CD4-positive, alpha-beta memory T cell (primary cell): ENCODE data around the gene OGFR. TPM values are rescaled to one million over a fixed set of nuclear protein-coding genes. Genes with fewer than 3 reads are reported as not detected.

Source experiments
- CTCF ChIA-PET: fragments of 350-600 bp; sonication (Branson Sonifier 250); formaldehyde crosslinking; loops from one replicate; lab custom pipeline; 2021; ENCODE audit warnings: inconsistent platforms; ENCODE audit not compliant: partially characterized antibody; lab: Charles Lee
- POLR2A ChIA-PET: fragments of 350-600 bp; sonication (Branson Sonifier 250); formaldehyde crosslinking; loops from one replicate; lab custom pipeline; 2021; ENCODE audit not compliant: partially characterized antibody; lab: Charles Lee
- DNase-seq, 5 donors: peaks; one replicate each; pipeline versions ENCODE4 v3.0.0 to v3.0.0-alpha.2; 2020 to 2022; ENCODE audit warnings: mixed read lengths in 1 of 5
- H3K27ac ChIP-seq: one replicate; pipeline ENCODE4 v1.7.0; 2013; ENCODE audit warnings: low read depth, low read length
- H3K27me3 ChIP-seq: 2 replicates; pipeline ENCODE4 v1.7.0; 2013; ENCODE audit warnings: mild to moderate bottlenecking, low read length, moderate library complexity; ENCODE audit not compliant: insufficient read depth
- H3K36me3 ChIP-seq: 2 replicates; pipeline ENCODE4 v1.7.0; 2013; ENCODE audit warnings: mild to moderate bottlenecking, low read length, moderate library complexity; ENCODE audit not compliant: insufficient read depth
- H3K4me1 ChIP-seq: 2 replicates; pipeline ENCODE4 v1.7.0; 2013; ENCODE audit warnings: mild to moderate bottlenecking, low read length, moderate library complexity; ENCODE audit not compliant: insufficient read depth
- H3K4me3 ChIP-seq, 2 donors: one replicate each; pipeline ENCODE4 v1.7.0; 2013; ENCODE audit warnings: low read length in 2 of 2, mild to moderate bottlenecking in 1 of 2
- H3K9me3 ChIP-seq, 2 donors: one replicate each; pipeline ENCODE4 v1.7.0; 2013; ENCODE audit warnings: low read length in 2 of 2, control low read depth in 1 of 2; ENCODE audit not compliant: control insufficient read depth in 1 of 2
- H3K27ac Mint-ChIP-seq, 7 donors: one replicate each; pipeline ENCODE4 v1.8.0; 2020 to 2021; ENCODE audit warnings: mixed read lengths in 7 of 7, mild to moderate bottlenecking in 6 of 7, inconsistent platforms in 3 of 7, moderate library complexity in 3 of 7
- H3K27me3 Mint-ChIP-seq, 2 donors: one replicate each; pipeline ENCODE4 v1.8.0; 2020 to 2021; ENCODE audit warnings: mixed read lengths in 2 of 2
- H3K36me3 Mint-ChIP-seq, 2 donors: one replicate each; pipeline ENCODE4 v1.8.0; 2020 to 2021; ENCODE audit warnings: mixed read lengths in 2 of 2, inconsistent platforms in 1 of 2, mild to moderate bottlenecking in 1 of 2
- H3K4me1 Mint-ChIP-seq, 4 donors: one replicate each; pipeline ENCODE4 v1.8.0; 2020 to 2021; ENCODE audit warnings: mixed read lengths in 4 of 4, mild to moderate bottlenecking in 1 of 4
- H3K4me3 Mint-ChIP-seq, 8 donors: one replicate each; pipeline ENCODE4 v1.8.0; 2020 to 2021; ENCODE audit warnings: mixed read lengths in 8 of 8, mild to moderate bottlenecking in 7 of 8, moderate library complexity in 6 of 8, inconsistent platforms in 3 of 8
- H3K9me3 Mint-ChIP-seq, 8 donors: one replicate each; pipeline ENCODE4 v1.8.0; 2020 to 2021; ENCODE audit warnings: mixed read lengths in 8 of 8, mild to moderate bottlenecking in 5 of 8, inconsistent platforms in 3 of 8, moderate library complexity in 1 of 8
- intact Hi-C: fragments of 100-400 bp; cut with micrococcal nuclease; formaldehyde crosslinking; loops from one replicate; pipeline ENCODE4 v1.15.1; 2023
- polyA plus RNA-seq, 2 donors: library from polyadenylated mRNA; unstranded; fragments of 300-500 nt; fragmentation: Illumina TruSeq; gene quantifications; one replicate each; pipeline ENCODE4 v1.2.3, GENCODE V29; 2021
- total RNA-seq, 2 experiments: library from RNA; stranded (reverse); gene quantifications; one replicate each; pipeline ENCODE4 v1.2.3, GENCODE V29; 2021

Gene OGFR
- total and polyA plus RNA-seq, 4 experiments from 2014 or later: 13.8 to 75.9 (median 69.4) TPM

DNA sequence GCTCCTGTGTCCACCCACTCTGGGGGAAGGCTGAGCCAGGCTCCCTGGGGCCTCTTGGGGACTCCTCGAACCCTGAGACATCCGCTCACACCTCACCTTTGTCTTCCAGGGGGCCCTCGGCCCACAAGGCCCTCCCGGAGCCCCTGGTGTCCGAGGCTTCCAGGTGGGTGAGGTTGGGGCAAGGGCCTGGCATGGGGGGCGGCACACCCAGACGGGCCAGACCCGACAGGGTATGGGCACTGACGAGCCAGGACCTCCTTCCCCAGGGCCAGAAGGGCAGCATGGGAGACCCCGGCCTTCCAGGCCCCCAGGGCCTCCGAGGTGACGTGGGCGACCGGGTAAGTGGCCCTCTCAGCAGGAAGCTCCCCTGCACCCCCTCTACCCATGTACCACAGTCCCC lies 25.6 kb downstream of the OGFR start:
- intact Hi-C loops: no loop called here
- Mint-ChIP-seq H3K36me3 (no peaks in the 10 kb centered on the region), H3K27me3 (no peaks in the 10 kb centered on the region)

DNA sequence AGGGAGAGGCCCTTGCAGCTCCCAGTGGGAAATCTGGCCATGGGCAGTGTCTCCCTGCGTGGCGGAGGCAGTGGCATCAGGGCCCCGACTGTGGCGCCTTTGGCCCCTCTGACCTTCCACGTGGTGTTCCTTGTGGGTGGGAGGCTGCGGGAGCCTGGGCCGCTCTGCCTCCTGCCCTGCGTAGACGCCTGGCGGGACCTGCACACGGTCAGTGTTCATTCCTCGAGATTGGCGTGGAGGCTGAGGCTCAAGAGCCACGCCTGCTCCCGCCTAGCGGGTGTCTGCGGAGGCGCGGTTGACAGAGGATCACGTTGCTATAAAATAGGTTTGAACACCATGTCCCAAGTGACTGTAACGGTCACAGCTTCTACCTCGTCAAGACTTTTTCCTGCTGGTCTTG lies 26.2 kb downstream of the OGFR start:
- ChIA-PET POLR2A (no interaction called here), CTCF (no interaction called here)
- H3K27me3 ChIP-seq: no peaks in the 10 kb centered on the region
- Mint-ChIP-seq H3K9me3 (no peaks in the 10 kb centered on the region), H3K36me3 (no peaks in the 10 kb centered on the region), H3K27me3 (peaks cover 3 to 5% of the 10 kb centered on the region in 2 donors), H3K4me1 (peaks cover 0 to 5% (median 1%) of the 10 kb centered on the region in 4 donors), H3K27ac (no peak overlapping the region), H3K4me3 (no peak overlapping the region)
- no peaks in the 10 kb centered on the region for H3K9me3 ChIP-seq
- DNase-seq: no peak
- no peaks in the 10 kb centered on the region for H3K36me3 ChIP-seq
- H3K27ac ChIP-seq: no peak overlapping the region
- peaks cover 11% of the 10 kb centered on the region for H3K4me1 ChIP-seq
- intact Hi-C loops: no loop called here
- H3K4me3 ChIP-seq: no peak overlapping the region

More for the DNA sequence above, 25.6 kb downstream of the OGFR start:
- no peak for DNase-seq
- ChIA-PET CTCF (no interaction called here), POLR2A (no interaction called here)
- Histone ChIP-seq H3K9me3 (no peaks in the 10 kb centered on the region), H3K4me3 (no peak overlapping the region), H3K36me3 (no peaks in the 10 kb centered on the region), H3K27ac (no peak overlapping the region), H3K4me1 (peaks cover 11% of the 10 kb centered on the region), H3K27me3 (no peaks in the 10 kb centered on the region)
- Mint-ChIP-seq H3K9me3 (no peaks in the 10 kb centered on the region), H3K4me3 (no peak overlapping the region), H3K4me1 (peaks cover 0 to 5% (median 1%) of the 10 kb centered on the region in 4 donors), H3K27ac (no peak overlapping the region)

DNA sequence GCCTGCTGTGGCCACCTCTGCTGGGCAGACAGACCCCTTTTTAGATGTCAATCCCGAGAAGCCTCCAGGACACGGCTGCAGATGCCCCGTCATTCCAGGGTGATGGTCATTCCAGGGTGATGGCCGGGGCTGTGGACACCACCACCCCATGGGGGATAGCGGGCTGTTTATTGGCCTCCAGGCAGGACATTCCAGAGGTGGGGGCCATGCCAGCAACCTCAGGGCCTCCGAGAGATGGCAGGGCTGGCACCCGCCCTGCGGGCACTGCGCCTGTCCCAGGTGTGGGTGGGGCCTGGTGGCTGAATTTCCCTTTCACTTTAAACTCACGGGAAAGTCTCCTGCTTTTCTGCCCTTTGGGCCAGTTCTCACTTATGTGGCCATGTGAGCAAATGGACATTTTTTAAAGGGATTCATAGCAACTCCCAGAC lies 26.7 kb downstream of the OGFR start:
- Mint-ChIP-seq H3K4me3 (no peak overlapping the region), H3K9me3 (no peaks in the 10 kb centered on the region), H3K4me1 (peaks cover 0 to 5% (median 1%) of the 10 kb centered on the region in 4 donors), H3K27ac (no peak overlapping the region), H3K27me3 (peaks cover 3 to 5% of the 10 kb centered on the region in 2 donors), H3K36me3 (no peaks in the 10 kb centered on the region)
- no peak for DNase-seq
- H3K27ac ChIP-seq: no peak overlapping the region
- H3K4me1 ChIP-seq: peaks cover 11% of the 10 kb centered on the region
- CTCF ChIA-PET: no interaction called here
- H3K27me3 ChIP-seq: no peaks in the 10 kb centered on the region
- H3K36me3 ChIP-seq: no peaks in the 10 kb centered on the region
- H3K4me3 ChIP-seq: no peak overlapping the region
- no peaks in the 10 kb centered on the region for H3K9me3 ChIP-seq
- intact Hi-C loops: no loop called here
- POLR2A ChIA-PET: no interaction called here

- intact Hi-C loops: no loop called here
- CTCF ChIA-PET: no interaction called here
- POLR2A ChIA-PET: no interaction called here
- Mint-ChIP-seq H3K4me3 (no peak overlapping the region), H3K9me3 (no peaks in the 10 kb centered on the region), H3K27ac (no peak overlapping the region), H3K4me1 (peaks cover 0 to 5% (median 1%) of the 10 kb centered on the region in 4 donors), H3K27me3 (peaks cover 3 to 5% of the 10 kb centered on the region in 2 donors), H3K36me3 (no peaks in the 10 kb centered on the region)
- peaks cover 11% of the 10 kb centered on the region for H3K4me1 ChIP-seq
- no peak for DNase-seq
- H3K27me3 ChIP-seq: no peaks in the 10 kb centered on the region
- no peaks in the 10 kb centered on the region for H3K36me3 ChIP-seq
- H3K27ac ChIP-seq: no peak overlapping the region
- H3K4me3 ChIP-seq: no peak overlapping the region
- no peaks in the 10 kb centered on the region for H3K9me3 ChIP-seq
These were observed 27.2 kb downstream of the OGFR start for GRCh38 chr20:62831854-62832211.

GRCh38 chr20:62832212-62832922 lies 27.7 kb downstream of the OGFR start:
- H3K27me3 Mint-ChIP-seq: peaks cover 4 to 5% of the 10 kb centered on the region in 2 donors
- H3K4me3 Mint-ChIP-seq: peak overlapping the region in 2 of 8 donors; percentile 15 to 21
- H3K4me1 ChIP-seq: peaks cover 11% of the 10 kb centered on the region
- no peaks in the 10 kb centered on the region for H3K27me3 ChIP-seq
- H3K4me3 ChIP-seq: no peak overlapping the region
- no peaks in the 10 kb centered on the region for H3K9me3 ChIP-seq
- no peak for DNase-seq
- no peaks in the 10 kb centered on the region for H3K36me3 ChIP-seq
- H3K36me3 Mint-ChIP-seq: no peaks in the 10 kb centered on the region
- no peak overlapping the region for H3K27ac Mint-ChIP-seq
- no peak overlapping the region for H3K27ac ChIP-seq
- POLR2A ChIA-PET: no interaction called here
- CTCF ChIA-PET: no interaction called here
- peaks cover 0 to 5% (median 1%) of the 10 kb centered on the region in 4 donors for H3K4me1 Mint-ChIP-seq
- intact Hi-C loops: no loop called here
- H3K9me3 Mint-ChIP-seq: no peaks in the 10 kb centered on the region

- H3K9me3 Mint-ChIP-seq: no peaks in the 10 kb centered on the region
- ChIA-PET CTCF (no interaction called here), POLR2A (no interaction called here)
- no peak overlapping the region for H3K27ac ChIP-seq
- no peak overlapping the region for H3K4me3 ChIP-seq
- H3K4me1 Mint-ChIP-seq: peaks cover 0 to 5% (median 1%) of the 10 kb centered on the region in 4 donors
- no peak overlapping the region for H3K4me3 Mint-ChIP-seq
- peaks cover 11% of the 10 kb centered on the region for H3K4me1 ChIP-seq
- H3K36me3 Mint-ChIP-seq: no peaks in the 10 kb centered on the region
- H3K36me3 ChIP-seq: no peaks in the 10 kb centered on the region
- H3K9me3 ChIP-seq: no peaks in the 10 kb centered on the region
- intact Hi-C loops: no loop called here
- no peaks in the 10 kb centered on the region for H3K27me3 ChIP-seq
- no peak overlapping the region for H3K27ac Mint-ChIP-seq
- DNase-seq: no peak
- H3K27me3 Mint-ChIP-seq: peaks cover 4 to 5% of the 10 kb centered on the region in 2 donors
These were observed 28.3 kb downstream of the OGFR start for GRCh38 chr20:62832951-62833391.

DNA sequence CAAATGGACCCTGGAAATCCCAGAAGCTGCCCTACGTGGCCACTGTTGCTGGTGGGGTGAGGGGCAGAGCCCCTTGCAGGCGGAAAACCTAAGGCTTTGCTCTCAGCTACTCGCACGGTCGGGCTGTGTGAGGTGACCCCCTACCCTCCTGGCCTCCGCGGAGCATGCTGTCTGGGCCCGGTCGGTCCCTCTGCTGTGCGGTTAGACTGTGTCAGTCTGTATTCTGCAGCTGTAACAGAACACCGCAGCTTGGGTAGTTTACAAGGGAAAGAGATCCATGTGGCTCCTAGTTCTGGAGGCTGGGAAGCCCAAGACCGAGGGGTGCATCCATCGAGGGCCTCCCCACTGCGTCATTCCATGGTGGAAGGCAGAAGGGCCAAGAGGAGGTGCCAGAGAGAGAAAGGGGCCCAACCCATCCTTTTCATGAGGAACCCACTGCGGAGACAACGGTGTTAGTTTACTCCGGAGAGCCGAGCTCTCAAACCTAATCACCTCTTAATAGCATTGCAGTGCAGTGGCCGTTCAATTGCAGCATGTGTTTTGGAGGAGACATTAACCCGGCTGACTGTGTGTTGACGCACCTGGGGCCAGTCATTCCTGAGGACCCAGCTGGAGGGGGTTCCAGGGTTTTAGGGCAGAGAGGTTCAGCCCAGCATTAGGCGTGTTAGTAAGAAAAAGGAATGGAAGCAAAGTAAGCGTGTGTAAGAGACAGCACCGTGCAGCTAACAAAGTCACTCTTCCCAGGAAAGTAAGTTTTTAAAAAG lies 30.5 kb downstream of the OGFR start:
- Histone ChIP-seq H3K9me3 (no peaks in the 10 kb centered on the region), H3K27me3 (no peaks in the 10 kb centered on the region), H3K27ac (no peak overlapping the region), H3K4me3 (no peak overlapping the region), H3K4me1 (peaks cover 11% of the 10 kb centered on the region), H3K36me3 (no peaks in the 10 kb centered on the region)
- CTCF ChIA-PET: no interaction called here
- peaks cover 4 to 5% of the 10 kb centered on the region in 2 donors for H3K27me3 Mint-ChIP-seq
- no peak overlapping the region for H3K4me3 Mint-ChIP-seq
- POLR2A ChIA-PET: interaction anchor here (1.4 kb wide), 1 partner anchor 20 kb away, joined by 3 read pairs; no protein-coding TSS in a partner anchor
- H3K9me3 Mint-ChIP-seq: peaks cover 0 to 1% (median 0%) of the 10 kb centered on the region in 8 donors
- H3K27ac Mint-ChIP-seq: no peak overlapping the region
- H3K4me1 Mint-ChIP-seq: peaks cover 0 to 5% (median 1%) of the 10 kb centered on the region in 4 donors
- no peaks in the 10 kb centered on the region for H3K36me3 Mint-ChIP-seq
- DNase-seq: no peak
- intact Hi-C loops: no loop called here
